MM.1S (cell line): ENCODE results near the gene CC2D2A.

Source experiments
- CTCF ChIP-seq: fragments of 300-600 bp; sonication (generic); IDR thresholded peaks from 2 replicates; pipeline ENCODE4 v1.5.1; 2016; ENCODE audit warnings: antibody characterized with exemption, low read length, mixed read lengths
- EZH2phosphoT487 ChIP-seq: fragments of 300-600 bp; sonication (generic); IDR thresholded peaks from 2 replicates; pipeline ENCODE4 v1.6.1; 2018; ENCODE audit warnings: antibody characterized with exemption, low read length

GRCh38 chr4:15451181-15451865 is 18.4 kb upstream of the CC2D2A start:
- no peak for TF ChIP-seq CTCF
- TF ChIP-seq EZH2phosphoT487: no peak
